ENCODE measurements around the gene MED15.
"Not testable (repeated sequence)": the region's sequence is repeated elsewhere in the genome, so short reads cannot be mapped to it uniquely, and the experiment has no call there.

Gene MED15

DNA sequence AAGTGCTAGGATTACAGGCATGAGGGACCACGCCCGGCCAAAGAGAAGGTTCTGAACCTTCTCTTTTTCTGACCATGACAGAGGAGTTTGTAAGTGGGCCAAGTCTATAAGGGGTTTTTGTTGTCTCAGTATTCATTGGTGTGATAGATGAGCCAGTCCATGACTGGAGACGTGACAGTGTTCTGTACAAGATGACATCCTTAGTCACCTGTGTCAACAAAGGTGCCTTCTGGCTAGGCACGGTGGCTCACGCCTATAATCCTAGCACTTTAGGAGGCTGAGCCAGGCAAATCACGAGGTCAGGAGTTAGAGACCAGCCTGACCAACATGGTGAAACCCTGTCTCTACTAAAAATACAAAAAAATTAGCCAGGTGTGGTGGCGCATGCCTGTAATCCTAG, 7.6 kb upstream of the MED15 start:
- no peak for DNase-seq (ENCODE audit: extremely low spot score)
- TF ChIP-seq, protein P1, sequence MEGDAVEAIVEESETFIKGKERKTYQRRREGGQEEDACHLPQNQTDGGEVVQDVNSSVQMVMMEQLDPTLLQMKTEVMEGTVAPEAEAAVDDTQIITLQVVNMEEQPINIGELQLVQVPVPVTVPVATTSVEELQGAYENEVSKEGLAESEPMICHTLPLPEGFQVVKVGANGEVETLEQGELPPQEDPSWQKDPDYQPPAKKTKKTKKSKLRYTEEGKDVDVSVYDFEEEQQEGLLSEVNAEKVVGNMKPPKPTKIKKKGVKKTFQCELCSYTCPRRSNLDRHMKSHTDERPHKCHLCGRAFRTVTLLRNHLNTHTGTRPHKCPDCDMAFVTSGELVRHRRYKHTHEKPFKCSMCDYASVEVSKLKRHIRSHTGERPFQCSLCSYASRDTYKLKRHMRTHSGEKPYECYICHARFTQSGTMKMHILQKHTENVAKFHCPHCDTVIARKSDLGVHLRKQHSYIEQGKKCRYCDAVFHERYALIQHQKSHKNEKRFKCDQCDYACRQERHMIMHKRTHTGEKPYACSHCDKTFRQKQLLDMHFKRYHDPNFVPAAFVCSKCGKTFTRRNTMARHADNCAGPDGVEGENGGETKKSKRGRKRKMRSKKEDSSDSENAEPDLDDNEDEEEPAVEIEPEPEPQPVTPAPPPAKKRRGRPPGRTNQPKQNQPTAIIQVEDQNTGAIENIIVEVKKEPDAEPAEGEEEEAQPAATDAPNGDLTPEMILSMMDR (IDR thresholded peaks at IDR 0.05; ENCODE audit: control extremely low read depth, extremely low read depth, low read depth, missing control alignments): no peak
- POLR2A ChIA-PET: interaction anchor here (0.7 kb wide), 1 partner anchor 1662 kb away, joined by 5 read pairs; no protein-coding TSS in a partner anchor
- CTCF ChIA-PET: no interaction called here

DNA sequence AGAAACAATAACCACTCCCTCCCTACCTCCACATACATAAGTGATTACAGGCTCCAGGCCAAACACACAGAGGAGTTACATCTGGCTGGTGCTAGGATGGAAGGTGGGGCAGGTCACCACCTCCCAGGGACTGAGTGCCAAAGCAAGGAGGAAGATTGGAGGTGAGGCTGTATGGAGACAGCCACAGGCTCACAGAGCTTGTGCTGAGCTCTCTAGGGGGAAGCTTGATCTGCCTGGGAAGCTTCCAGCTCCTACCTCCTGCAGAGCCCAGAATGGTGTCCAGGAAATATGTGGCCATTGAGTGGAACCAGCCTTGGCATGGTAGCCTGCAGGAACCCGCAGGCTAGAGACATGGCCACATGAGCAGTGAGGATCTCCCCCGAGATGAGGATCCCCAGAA, 3.6 kb upstream of the MED15 start:
- ChIA-PET CTCF (interaction anchor here (1.4 kb wide), 1 partner anchor 86 kb away, joined by 3 read pairs; no protein-coding TSS in a partner anchor), POLR2A (no interaction called here)
- TF ChIP-seq, protein P1 (IDR thresholded peaks at IDR 0.05; ENCODE audit: control extremely low read depth, extremely low read depth, low read depth, missing control alignments): no peak
- DNase-seq (ENCODE audit: extremely low spot score): no peak

- POLR2A ChIA-PET; DNase-seq (ENCODE audit: extremely low spot score): not testable (repeated sequence)
- CTCF ChIA-PET: interaction anchor here (1.4 kb wide), 1 partner anchor 86 kb away, joined by 3 read pairs; no protein-coding TSS in a partner anchor
These were observed 3.0 kb upstream of the MED15 start for GRCh38 chr22:20504293-20504922.

DNA sequence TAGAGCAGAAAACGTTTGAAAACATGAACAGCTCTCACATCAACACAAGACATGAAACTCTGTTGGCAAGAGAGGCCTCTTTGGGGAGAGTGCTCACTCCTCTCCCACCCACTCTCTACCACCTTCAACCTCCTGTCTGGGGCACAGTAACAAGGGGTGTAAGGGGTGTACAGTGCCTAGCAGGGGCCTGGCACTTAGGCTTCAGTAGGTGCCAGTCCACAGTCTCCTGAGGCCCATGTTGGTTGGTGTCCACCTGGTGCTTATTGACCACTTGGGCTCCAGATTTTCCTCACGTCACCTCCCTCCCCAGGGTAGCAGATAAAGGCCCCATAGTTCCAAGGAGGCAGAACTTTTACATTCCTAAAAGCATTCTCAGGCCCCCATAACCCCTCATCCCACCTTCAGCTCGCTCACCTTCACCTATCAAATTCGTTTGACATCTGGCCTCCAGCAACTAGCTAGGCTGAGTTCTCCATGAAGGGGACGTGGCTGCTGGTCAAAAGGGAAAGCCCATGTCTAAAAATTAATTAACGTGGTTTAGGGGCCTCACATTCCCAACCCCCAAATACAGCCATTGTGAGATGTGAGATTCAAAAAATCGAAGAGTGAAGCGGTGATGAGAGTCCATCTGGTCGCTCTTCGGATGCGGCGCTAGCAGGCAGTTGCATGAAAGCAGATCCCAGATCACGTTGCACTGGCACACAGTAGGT, 712 bp upstream of the MED15 start:
- ChIA-PET POLR2A (no interaction called here), CTCF (interaction anchor here (1.4 kb wide), 1 partner anchor 50 kb away, joined by 5 read pairs; no protein-coding TSS in a partner anchor)
- DNase-seq (ENCODE audit: extremely low spot score): no peak
- TF ChIP-seq, protein P1 (IDR thresholded peaks at IDR 0.05; ENCODE audit: control extremely low read depth, extremely low read depth, low read depth, missing control alignments): no peak

DNA sequence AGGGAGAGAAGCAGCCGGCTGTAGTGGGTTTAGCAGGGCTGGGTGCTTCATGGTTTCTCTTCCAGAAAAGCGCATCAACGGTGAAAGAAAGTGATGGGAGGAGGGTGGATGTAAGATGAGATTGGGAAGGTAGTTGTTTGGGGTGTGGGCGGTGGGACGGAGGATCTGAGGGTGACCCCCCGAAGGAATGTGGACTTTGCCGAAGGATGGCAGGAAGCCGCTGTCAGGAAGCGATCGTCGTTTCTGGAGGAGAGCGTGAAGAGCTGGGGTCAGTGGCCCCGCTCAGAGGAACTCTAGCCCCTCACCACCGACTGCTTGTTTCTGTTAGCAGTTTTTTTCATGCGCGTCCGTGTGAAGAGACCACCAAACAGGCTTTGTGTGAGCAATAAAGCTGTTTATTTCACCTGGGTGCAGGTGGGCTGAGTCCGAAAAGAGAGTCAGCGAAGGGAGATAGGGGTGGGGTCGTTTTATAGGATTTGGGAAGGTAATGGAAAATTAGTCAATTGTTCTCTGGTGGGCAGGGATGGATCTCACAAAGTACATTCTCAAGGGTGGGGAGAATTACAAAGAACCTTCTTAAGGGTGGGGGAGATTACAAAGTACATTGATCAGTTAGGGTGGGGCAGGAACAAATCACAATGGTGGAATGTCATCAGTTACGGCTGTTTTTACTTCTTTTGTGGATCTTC, 801 bp downstream of the MED15 start:
- CTCF ChIA-PET: interaction anchor here (1.1 to 1.7 kb wide), 5 partner anchors 9 to 51 kb away, joined by 4 to 8 read pairs (median 5); no protein-coding TSS in a partner anchor
- POLR2A ChIA-PET: interaction anchor here (0.9 kb wide), 1 partner anchor 16 kb away, joined by 3 read pairs; no protein-coding TSS in a partner anchor

DNA sequence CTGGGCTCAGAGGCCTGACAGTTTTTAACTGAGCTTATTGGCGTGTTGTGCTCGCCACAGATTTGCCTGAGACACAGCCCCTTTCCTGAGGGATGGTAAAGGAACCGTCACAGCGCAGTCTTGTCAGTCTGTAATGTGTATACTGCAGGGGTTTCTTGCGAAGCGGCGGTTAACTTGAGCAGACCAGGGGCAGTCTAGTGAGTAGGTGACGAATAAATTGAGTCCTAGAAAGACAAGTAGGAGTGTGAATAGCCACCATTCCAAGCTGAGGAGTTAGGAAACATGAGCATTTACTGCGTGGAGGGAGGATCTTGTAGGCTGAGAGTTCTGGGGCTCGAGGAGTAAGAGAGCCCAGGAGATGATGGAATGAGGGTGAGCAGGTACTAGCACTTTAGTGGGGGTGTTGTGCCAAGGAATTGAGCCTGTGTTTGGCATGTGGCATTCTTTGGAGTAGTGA, 1.4 kb downstream of the MED15 start:
- no peak for DNase-seq (ENCODE audit: extremely low spot score)
- TF ChIP-seq, protein P1 (IDR thresholded peaks at IDR 0.05; ENCODE audit: control extremely low read depth, extremely low read depth, low read depth, missing control alignments): no peak
- CTCF ChIA-PET: interaction anchor here (1.1 to 2.2 kb wide), 4 partner anchors 11 to 57 kb away, joined by 3 to 7 read pairs (median 4); no protein-coding TSS in a partner anchor
- POLR2A ChIA-PET: interaction anchor here (0.5 kb wide), 1 partner anchor 124 kb away, joined by 3 read pairs; no protein-coding TSS in a partner anchor

More for the DNA sequence above, 801 bp downstream of the MED15 start:
- DNase-seq (ENCODE audit: extremely low spot score): not testable (repeated sequence)

DNA sequence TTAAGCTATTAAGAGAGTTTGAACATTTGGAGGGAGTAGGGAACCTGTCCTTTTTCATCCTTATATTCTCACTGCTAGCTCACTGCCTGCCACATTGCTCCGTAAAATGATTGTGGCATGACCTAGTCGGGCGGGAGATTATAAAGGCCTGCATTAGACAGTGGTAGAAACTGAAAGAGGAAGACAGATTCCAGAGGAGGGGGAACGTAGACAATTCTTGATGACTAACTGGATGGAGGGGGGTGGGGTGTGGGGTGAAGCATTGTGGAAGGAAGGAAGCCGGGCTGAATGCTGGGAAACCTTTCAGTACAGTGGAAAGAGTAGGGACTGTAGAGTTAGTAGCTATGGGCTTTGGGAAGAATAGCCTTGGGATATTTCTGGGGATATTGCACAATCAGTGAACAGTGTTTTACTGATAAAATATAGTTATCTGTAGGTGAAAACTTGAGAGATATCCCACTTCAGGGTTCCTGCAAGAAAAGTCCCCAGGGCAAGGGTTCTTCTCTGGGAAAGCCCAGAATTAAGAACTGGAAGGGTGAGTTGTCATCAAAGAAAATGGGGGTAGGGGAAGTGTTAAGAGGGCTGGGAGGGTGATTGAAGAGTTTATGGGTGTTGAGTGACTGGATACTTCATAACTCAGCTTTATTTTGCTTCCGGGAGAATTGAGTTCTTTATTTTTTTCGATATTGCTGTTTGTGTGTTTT, 2.1 kb downstream of the MED15 start:
- POLR2A ChIA-PET: interaction anchor here (0.5 kb wide), 1 partner anchor 124 kb away, joined by 3 read pairs; no protein-coding TSS in a partner anchor
- CTCF ChIA-PET: interaction anchor here (1.3 to 2.2 kb wide), 2 partner anchors 10 to 56 kb away, joined by 3 to 7 read pairs; no protein-coding TSS in a partner anchor
- TF ChIP-seq, protein P1 (IDR thresholded peaks at IDR 0.05; ENCODE audit: control extremely low read depth, extremely low read depth, low read depth, missing control alignments): no peak
- DNase-seq (ENCODE audit: extremely low spot score): no peak

Data from GM10248 (cell line).